Stimulated activated CD8-positive, alpha-beta memory T cell treated with anti-CD3 and anti-CD28 coated beads, Interleukin-7, amount 100 ng/mL, for 48 hours (primary cell): ENCODE data around the gene DTHD1.
A peak's percentile ranks its signal among the peaks of the same experiment; 100 is the strongest.

Source experiments
- DNase-seq, 2 donors: peaks; one replicate each; pipeline ENCODE4 v3.0.0-alpha.2; 2020; ENCODE audit warnings: low read depth in 1 of 2; ENCODE audit errors: extremely low read depth in 1 of 2

The DTHD1 gene

GRCh38 chr4:36338973-36339372 is 57.6 kb downstream of the DTHD1 start:
- no peak for DNase-seq

- no peak for DNase-seq
Observed at GRCh38 chr4:36341936-36342335, 60.5 kb downstream of the DTHD1 start.

DNA sequence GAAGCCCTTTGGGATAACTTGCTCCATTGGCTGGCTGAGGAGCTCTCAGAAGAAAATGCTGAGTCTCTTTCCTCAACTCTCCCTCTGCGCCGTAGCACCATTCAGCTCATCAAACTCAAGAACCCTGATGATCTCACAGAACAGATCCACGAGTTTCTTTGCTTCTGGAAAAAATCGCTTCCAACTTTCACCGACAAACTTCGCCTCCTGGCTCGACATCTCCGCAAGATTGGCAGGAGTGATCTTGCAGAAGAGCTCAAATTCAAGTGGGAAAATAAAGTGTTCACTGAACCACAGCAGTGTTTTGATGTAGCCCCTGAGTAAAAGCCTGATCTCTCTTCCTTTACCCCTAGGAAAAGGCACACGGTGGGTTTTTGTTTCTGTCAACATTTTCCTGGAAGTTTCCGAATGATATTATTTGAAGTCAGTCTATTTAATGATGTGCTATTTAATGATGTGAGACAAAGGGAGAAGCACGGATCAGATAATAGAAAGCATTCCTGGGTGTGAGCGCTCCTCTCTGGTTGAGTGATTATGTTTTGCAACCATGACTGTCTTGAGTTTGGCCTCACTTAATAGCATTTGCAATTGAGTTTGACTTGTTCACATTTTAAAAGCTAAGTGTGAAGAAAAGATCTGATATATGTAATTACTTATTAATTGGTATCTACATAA is 62.2 kb downstream of the DTHD1 start:
- DNase-seq, result no peak

DNA sequence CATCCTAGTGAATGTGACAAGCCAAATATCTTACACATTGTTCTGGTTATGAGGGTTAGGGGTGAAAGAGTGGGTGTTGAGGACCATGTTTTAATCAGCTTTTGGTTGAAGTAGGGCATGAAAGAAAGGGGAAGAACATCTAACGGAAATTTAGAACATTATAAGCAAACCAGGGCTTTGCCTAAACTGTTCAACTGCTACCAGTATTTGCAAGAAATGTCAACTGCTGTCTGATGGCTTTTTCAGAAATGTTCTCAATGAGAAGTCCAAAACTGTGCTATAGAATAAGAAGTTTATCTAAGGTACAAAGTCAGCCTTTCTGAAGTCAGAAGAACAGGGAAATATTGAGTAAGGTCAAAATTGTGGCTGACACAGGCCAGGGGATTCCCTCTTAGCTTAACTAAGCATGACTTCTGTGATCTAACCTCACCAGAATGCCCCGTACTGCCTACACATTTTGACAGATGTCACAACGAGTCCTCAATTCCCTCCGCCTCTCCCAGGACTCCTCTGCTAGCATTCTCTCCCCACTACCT is 67.1 kb downstream of the DTHD1 start:
- DNase-seq, result peak in 1 of 2 donors; percentile 32

DNA sequence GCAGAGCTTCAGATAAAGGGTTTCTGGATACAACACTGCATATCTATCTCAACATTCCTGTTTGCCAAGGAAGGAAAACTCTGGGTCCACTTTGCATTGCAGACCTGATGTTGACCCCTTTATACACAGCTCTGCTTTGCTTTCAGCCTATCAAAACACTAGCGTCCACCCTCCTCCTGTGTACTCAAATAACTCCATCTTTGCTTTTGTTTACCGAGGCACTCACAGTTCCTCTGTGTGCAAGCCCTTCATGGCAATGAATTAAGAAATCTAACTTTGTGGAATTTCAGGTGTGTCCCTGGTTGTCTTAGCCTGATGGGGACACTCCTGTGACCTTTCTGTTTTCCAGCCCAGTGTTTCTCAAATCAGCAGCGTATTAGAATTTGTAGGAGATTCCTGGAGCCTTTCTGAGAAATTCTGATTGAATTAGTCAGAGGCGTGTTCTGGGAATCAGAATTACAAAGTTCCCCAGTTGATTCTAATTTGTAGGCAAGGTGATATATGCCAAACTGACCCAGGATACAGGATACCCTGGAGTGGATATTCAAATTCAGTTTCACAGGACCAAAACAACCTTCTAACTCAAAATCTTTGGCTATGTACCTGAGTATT is 68.6 kb downstream of the DTHD1 start:
- no peak for DNase-seq

- DNase-seq, result peak; percentile 23 to 50
Observed at GRCh38 chr4:36351082-36351666, 69.8 kb downstream of the DTHD1 start.

- DNase-seq, result no peak
Observed at GRCh38 chr4:36353998-36354397, 72.6 kb downstream of the DTHD1 start.

GRCh38 chr4:36358173-36358572 is 76.8 kb downstream of the DTHD1 start:
- DNase-seq, result no peak

DNA sequence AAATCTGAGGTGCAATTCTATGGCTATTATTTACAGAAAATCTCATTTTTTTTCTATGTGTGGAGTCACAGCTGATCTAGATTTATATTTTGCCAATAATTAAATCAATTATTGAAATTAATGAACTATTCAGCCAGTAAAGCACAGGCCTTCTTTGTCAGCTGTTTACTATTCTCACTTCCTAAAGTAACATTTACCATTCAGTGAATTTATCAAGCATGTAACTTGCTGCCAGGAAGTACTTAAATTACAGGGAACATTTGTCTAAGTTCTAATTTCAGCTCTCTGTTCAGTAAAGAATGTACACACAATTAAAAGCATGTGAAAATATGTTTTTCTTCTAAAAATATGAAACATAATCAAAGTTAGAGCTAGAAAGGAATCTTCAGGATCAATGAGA is 79.3 kb downstream of the DTHD1 start:
- DNase-seq, result no peak

- DNase-seq, result no peak
Observed at GRCh38 chr4:36363024-36363423, 81.6 kb downstream of the DTHD1 start.

- DNase-seq, result no peak
Observed at GRCh38 chr4:36374836-36375511, 93.6 kb downstream of the DTHD1 start.

GRCh38 chr4:36385951-36386571 is 104.6 kb downstream of the DTHD1 start:
- DNase-seq, result no peak

- DNase-seq, result no peak
Observed at GRCh38 chr4:36386691-36387090, 105.3 kb downstream of the DTHD1 start.

GRCh38 chr4:36388710-36389109 is 107.3 kb downstream of the DTHD1 start:
- DNase-seq, result no peak

GRCh38 chr4:36391411-36391810 is 110.0 kb downstream of the DTHD1 start:
- DNase-seq, result no peak

- DNase-seq, result no peak
Observed at GRCh38 chr4:36392024-36392423, 110.6 kb downstream of the DTHD1 start.

DNA sequence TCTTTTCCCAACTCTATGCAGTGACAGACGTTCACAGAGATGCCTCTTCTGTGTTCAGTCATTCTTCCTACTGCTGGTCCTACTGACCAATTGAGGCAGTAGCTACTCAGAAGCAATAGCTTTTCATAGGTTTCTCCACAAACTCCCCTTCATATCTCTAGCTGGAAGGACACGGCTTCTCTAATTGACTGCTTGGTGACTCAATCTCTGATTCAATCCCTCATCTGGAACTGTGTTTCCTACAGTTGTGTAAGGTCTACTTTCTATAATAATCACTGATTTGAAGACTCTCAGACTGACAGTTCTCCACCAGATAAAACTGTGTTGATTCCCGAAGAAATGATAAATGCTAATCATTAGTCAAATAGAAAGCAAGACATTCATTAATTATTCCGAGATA is 111.5 kb downstream of the DTHD1 start:
- DNase-seq, result no peak
